Activated T-helper 17 cell treated with anti-CD3 and anti-CD28 coated beads, Interleukin-2, amount 50 U/mL, for 72 hours (primary cell): ENCODE data around the gene LUC7L2. TPM values are rescaled to one million over a fixed set of nuclear protein-coding genes. Genes with fewer than 3 reads are reported as not detected.
"Not testable (repeated sequence)": the region's sequence is repeated elsewhere in the genome, so short reads cannot be mapped to it uniquely, and the experiment has no call there.

Source experiments
- ATAC-seq: fragments of 150-1000 bp; cut with Tn5 transposase; replicated peaks from 2 replicates; pipeline ENCODE4 v1.10.0; 2021; ENCODE audit warnings: mild to moderate bottlenecking, moderate library complexity
- H3K27ac Mint-ChIP-seq: one replicate; pipeline ENCODE4 v1.8.0; 2022; ENCODE audit warnings: mixed read lengths
- H3K27me3 Mint-ChIP-seq: one replicate; pipeline ENCODE4 v1.8.0; 2022; ENCODE audit warnings: mixed read lengths
- H3K36me3 Mint-ChIP-seq: one replicate; pipeline ENCODE4 v1.8.0; 2022; ENCODE audit warnings: low read depth, mild to moderate bottlenecking, mixed read lengths
- H3K4me1 Mint-ChIP-seq: one replicate; pipeline ENCODE4 v1.8.0; 2022; ENCODE audit warnings: mixed read lengths
- H3K4me3 Mint-ChIP-seq: one replicate; pipeline ENCODE4 v1.8.0; 2022; ENCODE audit warnings: mild to moderate bottlenecking, mixed read lengths
- H3K9me3 Mint-ChIP-seq: one replicate; pipeline ENCODE4 v1.8.0; 2022; ENCODE audit warnings: mixed read lengths
- total RNA-seq, 2 donors: library from RNA; stranded (reverse); gene quantifications; one replicate each; pipeline ENCODE4 v1.2.3, GENCODE V29; 2022

The LUC7L2 gene
- total RNA-seq, 2 donors from 2014 or later, result 115 to 130 TPM

DNA sequence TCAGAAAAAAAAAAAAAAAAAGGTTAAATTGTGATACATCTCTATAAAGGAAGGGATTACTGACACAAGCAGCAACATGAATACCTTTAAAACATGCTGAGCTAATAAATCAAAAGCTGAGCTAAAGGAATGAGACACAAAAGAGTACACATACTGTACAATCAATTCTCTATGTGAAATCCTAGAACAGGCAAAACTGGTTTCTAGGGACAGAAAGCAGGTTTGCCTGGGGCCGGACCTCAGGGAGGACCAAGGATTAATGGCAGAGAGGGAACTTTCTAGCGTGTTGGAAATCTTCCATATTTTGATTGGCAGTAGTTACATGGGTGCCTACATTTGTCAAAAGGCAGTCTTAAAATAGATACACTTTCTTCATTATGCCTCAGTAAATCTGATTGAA lies 71.3 kb downstream of the LUC7L2 start:
- H3K36me3 Mint-ChIP-seq, result peaks cover 30% of the 10 kb centered on the region
- no peaks in the 10 kb centered on the region for H3K9me3 Mint-ChIP-seq
- H3K27ac Mint-ChIP-seq, result no peak overlapping the region
- H3K4me3 Mint-ChIP-seq, result no peak overlapping the region
- no peaks in the 10 kb centered on the region for H3K4me1 Mint-ChIP-seq
- H3K27me3 Mint-ChIP-seq, result no peaks in the 10 kb centered on the region
- no peak for ATAC-seq

DNA sequence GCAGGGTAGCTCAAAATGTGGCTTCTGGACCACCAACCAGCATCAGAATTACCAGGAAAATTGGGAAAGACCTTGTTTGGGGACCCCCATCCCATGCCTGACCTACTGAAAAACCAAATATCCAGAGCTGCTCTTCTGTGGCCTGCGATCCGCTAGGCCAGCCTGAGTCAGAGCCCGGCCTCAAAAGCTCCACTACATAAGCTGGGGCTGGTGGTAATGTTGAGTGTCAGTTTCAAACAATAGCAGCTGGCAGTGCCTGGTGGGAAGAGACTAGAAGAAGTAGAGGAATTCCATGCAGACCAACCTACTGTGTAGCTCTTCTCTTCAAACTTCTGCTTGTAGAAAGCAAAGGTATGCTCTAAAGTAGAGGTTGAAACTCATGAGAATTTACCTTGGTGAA lies 71.8 kb downstream of the LUC7L2 start:
- Mint-ChIP-seq H3K9me3 (no peaks in the 10 kb centered on the region), H3K4me3 (no peak overlapping the region), H3K36me3 (peaks cover 26% of the 10 kb centered on the region), H3K4me1 (no peaks in the 10 kb centered on the region), H3K27me3 (no peaks in the 10 kb centered on the region), H3K27ac (no peak overlapping the region)
- no peak for ATAC-seq

DNA sequence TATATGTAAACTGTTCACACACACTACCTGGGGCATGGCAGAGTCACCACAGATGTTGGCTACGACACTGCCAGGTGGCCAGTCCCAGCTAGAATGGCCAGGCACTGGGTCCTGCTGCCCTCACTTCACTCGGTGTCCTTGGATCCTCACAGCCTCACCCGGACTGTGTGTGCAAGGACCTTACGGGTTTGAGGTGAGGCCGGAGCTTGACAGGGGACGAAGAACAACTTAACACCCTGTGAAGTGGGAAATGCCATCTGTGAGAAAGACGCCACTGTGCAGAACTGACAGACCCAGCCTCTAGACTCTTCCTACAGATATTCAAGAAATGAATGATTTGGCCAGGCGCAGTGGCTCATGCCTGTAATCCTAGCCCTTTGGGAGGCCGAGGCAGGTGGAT lies 77.1 kb downstream of the LUC7L2 start:
- H3K27ac Mint-ChIP-seq, result no peak overlapping the region

DNA sequence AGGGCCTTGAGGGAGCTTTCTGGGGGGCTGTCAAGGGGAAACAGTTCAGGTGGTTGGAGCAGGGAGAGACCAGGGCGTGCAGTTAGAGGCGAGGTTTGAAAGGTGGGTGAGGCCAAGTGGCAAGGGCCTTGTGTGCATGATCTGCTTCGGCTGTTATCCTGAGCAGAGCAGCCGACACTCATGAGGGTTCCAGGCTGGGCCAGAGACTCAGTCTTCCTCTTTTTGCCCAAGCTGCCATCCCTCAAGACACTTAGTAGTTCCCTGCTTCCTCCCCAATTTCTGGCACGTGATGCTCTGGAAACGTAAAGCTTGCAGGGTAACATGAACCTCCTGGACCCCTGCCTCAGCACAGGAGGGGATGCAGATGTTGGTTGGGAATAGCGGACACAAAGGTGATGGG lies 79.7 kb downstream of the LUC7L2 start:
- no peak overlapping the region for H3K4me3 Mint-ChIP-seq
- H3K36me3 Mint-ChIP-seq, result no peaks in the 10 kb centered on the region
- H3K27me3 Mint-ChIP-seq, result no peaks in the 10 kb centered on the region
- no peak overlapping the region for H3K27ac Mint-ChIP-seq
- no peaks in the 10 kb centered on the region for H3K9me3 Mint-ChIP-seq
- ATAC-seq, result no peak
- no peaks in the 10 kb centered on the region for H3K4me1 Mint-ChIP-seq

More for the DNA sequence above, 77.1 kb downstream of the LUC7L2 start:
- Mint-ChIP-seq H3K27me3 (no peaks in the 10 kb centered on the region), H3K4me1 (no peaks in the 10 kb centered on the region), H3K36me3 (no peaks in the 10 kb centered on the region), H3K4me3 (no peak overlapping the region), H3K9me3 (no peaks in the 10 kb centered on the region)
- no peak for ATAC-seq

DNA sequence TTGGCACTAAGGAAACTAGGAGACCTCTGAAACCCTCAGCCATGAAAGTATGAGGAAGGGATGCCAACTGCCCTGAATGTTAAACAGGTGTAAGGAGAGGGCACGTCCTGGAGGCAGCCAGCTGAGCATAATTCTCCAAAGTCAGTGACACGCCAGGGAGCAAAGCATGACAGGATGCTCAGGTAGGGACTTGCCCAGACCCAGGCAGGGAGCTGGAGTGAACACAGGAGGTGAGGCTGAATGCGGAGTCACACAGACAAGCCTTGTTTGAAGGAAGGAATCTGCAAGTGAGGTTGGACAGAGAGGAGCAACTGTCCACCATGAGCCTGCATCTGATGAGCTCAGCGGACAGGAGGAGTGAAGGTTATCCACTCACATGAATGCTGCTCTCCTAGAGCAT lies 82.3 kb downstream of the LUC7L2 start:
- Mint-ChIP-seq H3K4me3 (no peak overlapping the region), H3K36me3 (no peaks in the 10 kb centered on the region), H3K4me1 (no peaks in the 10 kb centered on the region), H3K9me3 (no peaks in the 10 kb centered on the region), H3K27ac (no peak overlapping the region), H3K27me3 (no peaks in the 10 kb centered on the region)
- no peak for ATAC-seq

DNA sequence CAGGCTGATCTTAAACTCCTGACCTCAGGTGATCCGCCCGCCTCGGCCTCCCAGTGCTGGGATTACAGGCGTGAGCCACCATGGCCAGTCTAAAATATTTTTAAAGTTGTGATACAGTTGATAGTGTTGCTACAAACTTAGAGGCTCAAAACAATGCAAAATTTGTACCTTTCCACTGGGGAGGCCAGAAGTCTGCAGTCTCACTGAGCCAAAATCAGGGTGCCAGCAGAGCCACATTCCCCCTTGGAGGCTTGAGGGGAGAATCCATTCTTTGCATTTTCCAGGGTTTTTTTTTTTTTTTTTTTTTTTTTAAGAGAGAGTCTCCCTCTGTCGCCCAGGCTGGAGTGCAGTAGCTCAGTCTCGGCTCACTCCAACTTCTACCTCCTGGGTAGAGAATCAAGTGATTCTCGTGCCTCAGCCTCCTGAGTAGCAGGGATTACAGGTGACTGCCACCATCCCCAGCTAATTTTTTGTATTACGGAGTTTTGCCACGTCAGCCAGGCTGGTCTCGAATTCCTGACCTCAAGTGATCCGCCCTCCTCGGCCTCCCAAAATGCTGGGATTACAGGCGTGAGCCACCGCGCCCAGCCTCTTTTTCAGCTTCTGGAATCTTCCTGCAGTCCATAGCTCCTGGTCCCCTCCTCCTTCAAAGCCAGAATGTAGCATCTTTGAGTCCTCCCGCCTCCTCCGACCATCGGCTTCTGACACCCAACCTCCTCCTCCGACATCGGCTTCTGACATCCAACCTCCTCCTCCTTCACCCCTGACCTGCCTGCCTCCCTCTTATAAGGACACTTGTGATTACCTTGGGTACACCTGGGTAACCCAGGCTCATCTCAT lies 86.6 kb downstream of the LUC7L2 start:
- Mint-ChIP-seq H3K9me3 (no peaks in the 10 kb centered on the region), H3K27ac (no peak overlapping the region), H3K4me1 (no peaks in the 10 kb centered on the region), H3K4me3 (no peak overlapping the region), H3K27me3 (no peaks in the 10 kb centered on the region), H3K36me3 (no peaks in the 10 kb centered on the region)
- ATAC-seq, result no peak

DNA sequence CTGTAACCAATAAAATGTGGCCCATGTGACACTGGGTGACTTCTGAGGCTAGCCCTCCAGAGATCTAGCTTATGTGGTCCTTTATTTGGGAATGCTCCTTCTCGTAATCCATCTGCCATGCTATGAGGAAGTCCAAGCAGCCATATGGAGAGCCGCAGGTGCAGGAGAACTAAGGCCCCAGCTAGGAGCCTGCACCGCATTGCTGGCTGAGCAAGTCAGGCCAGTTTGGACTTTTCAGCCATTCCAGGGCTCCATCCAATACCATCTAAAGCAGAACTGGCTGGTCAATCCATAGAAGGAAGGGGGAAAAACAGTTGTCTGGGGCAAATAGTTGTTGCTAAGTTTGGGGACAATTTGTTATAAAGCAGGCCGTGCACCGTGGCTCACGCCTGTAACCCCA lies 91.2 kb downstream of the LUC7L2 start:
- Mint-ChIP-seq H3K9me3 (no peaks in the 10 kb centered on the region), H3K4me1 (no peaks in the 10 kb centered on the region), H3K27ac (no peak overlapping the region), H3K27me3 (no peaks in the 10 kb centered on the region), H3K36me3 (no peaks in the 10 kb centered on the region), H3K4me3 (no peak overlapping the region)
- ATAC-seq, result no peak

DNA sequence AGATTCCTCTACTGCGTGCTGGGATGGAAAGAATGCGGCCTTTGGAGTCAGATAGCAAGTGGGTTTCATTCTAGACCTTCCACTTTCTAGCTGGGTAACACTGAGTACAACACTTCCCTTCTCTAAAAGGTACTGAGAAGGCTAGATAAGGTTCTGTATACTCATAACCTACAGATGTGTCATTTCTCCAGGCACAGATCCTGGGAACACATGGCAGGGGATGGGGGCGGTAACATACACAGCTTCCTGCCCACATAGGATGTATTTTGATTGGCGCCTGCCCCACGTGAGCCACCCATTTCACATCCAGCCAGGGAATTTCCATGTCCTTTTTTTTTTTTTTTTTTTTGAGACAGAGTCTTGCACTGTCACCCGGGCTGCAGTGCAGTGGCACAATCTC lies 91.9 kb downstream of the LUC7L2 start:
- Mint-ChIP-seq H3K27me3 (no peaks in the 10 kb centered on the region), H3K9me3 (no peaks in the 10 kb centered on the region), H3K4me1 (no peaks in the 10 kb centered on the region), H3K27ac (no peak overlapping the region), H3K4me3 (no peak overlapping the region), H3K36me3 (no peaks in the 10 kb centered on the region)
- ATAC-seq, result no peak

DNA sequence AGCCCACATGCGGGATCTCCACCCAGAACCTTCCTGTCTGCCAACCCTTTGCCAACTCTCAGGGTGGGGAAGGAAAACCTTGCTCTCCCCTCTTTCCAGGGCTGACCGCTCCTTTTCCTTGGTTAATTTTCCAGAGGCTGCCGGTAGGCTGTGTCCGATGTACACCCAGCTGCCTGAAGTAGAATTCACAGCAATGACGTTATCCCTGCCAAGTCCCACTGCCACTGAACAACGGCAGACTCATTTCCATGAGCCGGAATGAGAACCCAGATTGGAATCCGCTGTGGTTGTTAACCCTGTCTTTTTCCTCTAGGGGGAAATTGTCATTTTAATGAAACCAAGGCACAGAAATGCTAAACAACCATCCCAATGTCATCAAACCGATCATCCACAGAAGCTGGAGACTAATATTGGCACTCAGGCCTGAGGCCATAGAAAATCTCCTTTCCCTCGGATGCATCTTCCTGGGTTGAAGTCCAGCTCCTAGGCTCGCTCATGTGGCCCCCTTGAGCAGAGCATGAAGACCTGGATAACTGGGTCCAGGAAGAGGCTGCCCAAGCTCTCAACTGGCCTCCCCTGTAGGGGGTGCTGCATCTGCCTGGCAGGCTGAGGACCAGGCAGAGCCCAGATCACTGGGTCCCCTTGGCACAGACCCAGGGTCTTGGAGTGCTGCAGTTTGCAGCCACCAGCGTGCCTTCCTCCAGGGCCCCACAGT lies 93.4 kb downstream of the LUC7L2 start:
- Mint-ChIP-seq H3K4me3 (no peak overlapping the region), H3K9me3 (no peaks in the 10 kb centered on the region), H3K36me3 (no peaks in the 10 kb centered on the region), H3K27ac (no peak overlapping the region), H3K27me3 (no peaks in the 10 kb centered on the region), H3K4me1 (no peaks in the 10 kb centered on the region)
- ATAC-seq, result no peak

DNA sequence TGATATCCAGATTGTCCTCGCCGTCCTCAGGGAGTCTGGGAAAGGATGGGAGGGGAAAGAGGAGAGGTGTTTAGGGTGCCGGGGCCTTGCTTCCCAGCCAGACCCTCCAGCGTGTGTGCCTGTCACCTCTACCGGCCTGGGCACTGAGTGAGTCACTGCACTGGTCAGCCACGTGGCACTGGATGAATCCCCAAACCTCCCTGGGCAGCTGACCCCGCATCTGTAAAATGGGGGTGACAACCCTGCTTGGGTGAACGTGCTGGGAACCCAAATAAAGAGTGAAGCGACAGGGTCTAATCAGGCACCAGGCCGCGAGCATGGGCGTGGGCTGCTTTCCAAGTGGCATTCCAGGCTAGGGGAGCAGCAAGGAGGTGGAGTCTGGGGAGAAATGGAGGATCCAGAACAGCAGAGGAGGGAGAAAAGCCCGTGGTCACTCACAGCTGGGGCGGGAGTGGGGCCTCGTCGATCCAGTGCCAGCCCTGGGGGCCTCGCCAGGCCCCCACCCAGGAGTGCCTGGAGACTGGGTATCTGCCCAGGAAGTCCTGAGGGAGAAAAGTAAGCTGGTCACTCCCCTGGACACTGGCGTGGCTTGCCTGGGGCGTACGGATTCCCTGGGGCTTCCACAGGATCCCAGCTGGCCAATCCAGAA lies 94.1 kb downstream of the LUC7L2 start:
- Mint-ChIP-seq H3K4me3 (no peak overlapping the region), H3K9me3 (no peaks in the 10 kb centered on the region), H3K27me3 (no peaks in the 10 kb centered on the region), H3K4me1 (no peaks in the 10 kb centered on the region), H3K36me3 (no peaks in the 10 kb centered on the region), H3K27ac (no peak overlapping the region)
- ATAC-seq, result no peak

DNA sequence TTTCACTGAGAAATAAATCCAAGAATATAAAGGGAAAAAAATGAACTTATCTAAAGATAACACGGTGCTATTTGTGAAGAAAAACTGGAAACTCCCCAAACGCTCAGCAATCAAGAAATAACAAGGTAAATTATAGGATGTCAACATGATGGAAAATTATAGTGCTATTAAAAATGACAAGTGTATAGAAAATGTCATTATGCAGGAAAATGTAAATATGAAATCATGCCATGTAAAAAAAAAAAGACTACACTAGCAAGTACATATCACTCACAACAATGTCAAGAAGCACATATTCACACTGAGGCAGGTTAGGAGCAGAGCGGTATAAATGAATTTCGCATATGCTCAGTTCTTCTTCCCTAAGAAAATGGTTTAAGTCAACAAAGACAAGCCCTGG lies 96.1 kb downstream of the LUC7L2 start:
- Mint-ChIP-seq H3K27me3 (no peaks in the 10 kb centered on the region), H3K9me3 (no peaks in the 10 kb centered on the region), H3K4me3 (no peak overlapping the region), H3K27ac (no peak overlapping the region), H3K4me1 (no peaks in the 10 kb centered on the region), H3K36me3 (no peaks in the 10 kb centered on the region)
- no peak for ATAC-seq

DNA sequence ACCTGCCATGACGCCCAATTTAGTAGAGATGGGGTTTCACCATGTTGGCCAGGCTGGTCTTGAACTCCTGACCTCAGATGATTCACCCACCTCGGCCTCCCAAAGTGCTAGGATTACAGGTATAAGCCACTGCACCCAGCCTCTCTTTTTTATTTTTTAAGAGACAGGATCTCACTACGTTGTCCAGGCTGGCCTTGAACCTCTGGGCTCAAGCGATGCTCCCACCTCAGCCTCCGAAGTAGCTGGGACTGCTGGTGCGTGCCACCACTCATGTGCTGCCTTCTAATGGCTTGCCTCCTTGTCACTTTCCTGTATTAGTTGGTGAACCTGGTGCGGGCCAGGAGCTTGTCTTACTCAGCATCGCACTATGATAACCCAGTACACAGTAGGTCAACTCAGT lies 96.8 kb downstream of the LUC7L2 start:
- Mint-ChIP-seq H3K9me3 (no peaks in the 10 kb centered on the region), H3K27ac (no peak overlapping the region), H3K36me3 (no peaks in the 10 kb centered on the region), H3K4me3 (no peak overlapping the region), H3K27me3 (no peaks in the 10 kb centered on the region), H3K4me1 (no peaks in the 10 kb centered on the region)
- ATAC-seq, result no peak

DNA sequence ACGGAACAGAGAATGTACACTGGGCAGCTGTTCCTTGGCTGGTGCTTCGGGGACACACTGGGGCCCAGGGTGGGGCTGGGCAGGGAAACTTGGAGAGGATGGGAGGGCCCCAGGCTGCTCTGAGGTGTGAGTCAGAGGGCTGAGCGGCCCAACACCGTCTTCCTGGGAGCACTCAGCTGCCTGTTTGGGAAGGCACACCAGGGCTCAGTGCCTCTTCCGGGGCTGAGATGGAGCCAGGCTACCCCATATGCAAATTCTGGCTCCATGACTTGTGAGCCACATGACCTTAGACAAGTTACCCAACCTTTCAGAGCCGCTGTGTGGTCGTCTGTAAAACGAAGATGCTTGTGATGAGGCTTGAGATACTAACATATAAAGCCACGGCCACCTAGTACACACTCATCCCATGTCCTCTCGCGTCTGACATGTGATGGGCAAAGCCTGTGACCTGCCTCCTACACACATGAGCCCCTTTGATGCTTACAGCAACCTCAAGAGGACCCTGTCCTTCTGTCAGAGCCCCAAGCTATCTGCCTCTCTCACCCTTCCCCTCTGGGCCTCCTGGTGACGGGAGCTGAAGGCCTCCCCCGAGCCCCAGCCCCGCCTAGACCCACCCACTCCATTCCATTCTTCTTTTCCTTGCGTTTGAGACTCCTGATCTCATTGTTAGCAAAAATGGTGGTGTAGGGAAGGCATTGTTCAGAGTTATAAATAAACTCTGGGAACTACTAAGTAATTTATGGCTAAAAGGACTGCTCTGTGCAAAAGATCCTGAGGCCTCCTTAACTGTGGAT lies 97.7 kb downstream of the LUC7L2 start:
- Mint-ChIP-seq H3K27ac (no peak overlapping the region), H3K4me1 (no peaks in the 10 kb centered on the region), H3K9me3 (peaks cover under 1% of the 10 kb centered on the region), H3K4me3 (no peak overlapping the region), H3K36me3 (no peaks in the 10 kb centered on the region), H3K27me3 (peaks cover 7% of the 10 kb centered on the region)
- no peak for ATAC-seq

DNA sequence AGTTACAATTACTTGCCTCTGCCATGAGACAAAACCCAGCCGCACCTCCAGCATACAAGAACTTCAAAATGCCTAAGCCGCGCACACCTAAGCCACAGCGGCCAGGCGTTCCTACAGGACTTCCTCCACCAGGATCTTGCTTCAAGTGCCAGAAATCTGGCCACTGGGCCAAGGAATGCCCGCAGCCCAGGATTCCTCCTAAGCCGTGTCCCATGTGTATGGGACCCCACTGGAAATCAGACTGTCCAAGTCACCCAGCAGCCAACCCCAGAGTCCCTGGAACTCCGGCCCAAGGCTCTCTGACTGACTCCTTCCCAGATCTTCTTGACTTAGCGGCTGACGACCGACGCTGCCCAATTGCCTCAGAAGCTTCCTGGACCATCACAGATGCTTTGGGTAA lies 103.7 kb downstream of the LUC7L2 start:
- H3K27me3 Mint-ChIP-seq, result peaks cover 15% of the 10 kb centered on the region
- not testable (repeated sequence) for H3K27ac Mint-ChIP-seq, H3K36me3 Mint-ChIP-seq, H3K4me1 Mint-ChIP-seq, ATAC-seq, H3K9me3 Mint-ChIP-seq, H3K4me3 Mint-ChIP-seq
